GM12873 (cell line): Measurements from ENCODE around the gene SLC6A15.

Source experiments
- CTCF ChIP-seq: IDR thresholded peaks from 2 replicates; pipeline ENCODE4 v1.5.1; 2012; ENCODE audit warnings: low read depth, mild to moderate bottlenecking, moderate library complexity, low read length, control low read depth; ENCODE audit not compliant: insufficient read depth; ENCODE audit errors: missing control alignments

SLC6A15 gene

GRCh38 chr12:84816916-84817695 lies 95.5 kb downstream of the SLC6A15 start:
- TF ChIP-seq CTCF, result no peak

GRCh38 chr12:84814664-84815245 lies 97.8 kb downstream of the SLC6A15 start:
- no peak for TF ChIP-seq CTCF

- no peak for TF ChIP-seq CTCF
Observed at GRCh38 chr12:84813780-84814663, 98.6 kb downstream of the SLC6A15 start.

GRCh38 chr12:84811291-84811690 lies 101.3 kb downstream of the SLC6A15 start:
- no peak for TF ChIP-seq CTCF

GRCh38 chr12:84810611-84811010 lies 102.0 kb downstream of the SLC6A15 start:
- no peak for TF ChIP-seq CTCF
